HG02884 (cell line): ENCODE data around the gene TWNK.
"Not testable (repeated sequence)": the region's sequence is repeated elsewhere in the genome, so short reads cannot be mapped to it uniquely, and the experiment has no call there.

Experiments used
- ATAC-seq: cut with Tn5 transposase; IDR thresholded peaks from one replicate; pipeline ENCODE4 v1.9.1; 2021; ENCODE audit warnings: mild to moderate bottlenecking, moderate library complexity; ENCODE audit not compliant: unreplicated experiment

TWNK gene

DNA sequence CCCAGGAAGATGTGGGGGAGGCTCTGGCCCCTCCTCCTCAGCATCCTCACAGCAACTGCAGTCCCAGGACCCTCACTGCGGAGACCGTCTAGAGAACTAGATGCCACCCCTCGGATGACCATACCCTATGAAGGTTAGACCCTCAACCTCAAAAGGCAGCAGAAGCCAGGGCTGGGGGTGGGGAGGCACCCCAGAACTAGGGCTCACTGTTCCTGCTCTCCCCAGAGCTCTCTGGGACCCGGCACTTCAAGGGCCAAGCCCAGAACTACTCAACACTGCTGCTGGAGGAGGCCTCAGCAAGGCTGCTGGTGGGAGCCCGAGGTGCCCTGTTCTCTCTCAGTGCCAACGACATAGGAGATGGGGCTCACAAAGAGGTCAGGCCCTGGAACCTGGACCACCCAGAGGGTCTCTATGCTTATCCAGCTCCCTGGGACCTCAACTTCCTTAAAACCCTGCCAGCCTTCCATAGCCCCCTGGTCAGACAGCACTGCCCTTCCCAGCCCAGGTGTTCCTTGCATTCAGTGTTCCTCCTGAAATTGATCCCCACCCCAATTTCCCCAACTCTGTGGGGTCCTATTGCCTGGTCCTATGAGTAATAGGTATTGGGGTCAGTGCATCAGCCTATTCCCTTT lies 14.3 kb upstream of the TWNK start:
- no peak for ATAC-seq

DNA sequence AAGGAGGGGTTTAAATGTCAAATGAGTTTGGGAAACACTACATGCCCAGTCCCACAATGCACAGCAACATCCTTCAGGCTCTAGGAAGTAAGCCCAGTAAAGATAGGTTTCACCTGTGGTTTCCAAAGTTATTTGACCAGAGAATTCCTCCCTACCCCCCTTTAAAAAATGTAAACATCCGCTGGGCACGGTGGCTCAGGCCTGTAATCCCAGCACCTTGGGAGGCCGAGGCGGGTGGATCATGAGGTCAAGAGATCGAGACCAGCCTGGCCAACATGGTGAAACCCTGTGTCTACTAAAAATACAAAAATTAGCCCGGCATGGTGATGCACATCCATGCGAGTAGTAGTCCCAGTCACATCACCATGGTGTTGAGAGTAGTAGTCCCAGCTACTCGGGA lies 11.9 kb upstream of the TWNK start:
- not testable (repeated sequence) for ATAC-seq

DNA sequence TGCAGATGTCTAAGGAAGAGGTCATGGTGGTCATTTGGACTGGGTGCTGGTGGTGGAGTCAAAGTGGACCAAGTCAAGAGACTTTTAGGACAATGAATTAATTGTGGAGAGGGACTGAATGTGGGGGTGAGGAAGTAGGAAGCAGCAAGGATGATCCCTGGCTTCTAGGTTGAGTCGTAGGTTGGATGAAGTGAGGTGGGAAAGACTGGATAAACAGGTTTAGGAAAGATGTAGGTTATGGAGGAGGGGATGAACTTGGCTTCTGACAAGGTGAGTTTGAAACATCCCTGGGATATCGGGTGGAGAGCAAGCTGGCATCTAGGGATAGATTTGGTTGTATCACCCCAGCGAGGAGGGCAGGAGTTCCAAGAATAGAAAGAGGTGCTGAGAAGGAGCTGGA lies 10.4 kb upstream of the TWNK start:
- ATAC-seq, result no peak

DNA sequence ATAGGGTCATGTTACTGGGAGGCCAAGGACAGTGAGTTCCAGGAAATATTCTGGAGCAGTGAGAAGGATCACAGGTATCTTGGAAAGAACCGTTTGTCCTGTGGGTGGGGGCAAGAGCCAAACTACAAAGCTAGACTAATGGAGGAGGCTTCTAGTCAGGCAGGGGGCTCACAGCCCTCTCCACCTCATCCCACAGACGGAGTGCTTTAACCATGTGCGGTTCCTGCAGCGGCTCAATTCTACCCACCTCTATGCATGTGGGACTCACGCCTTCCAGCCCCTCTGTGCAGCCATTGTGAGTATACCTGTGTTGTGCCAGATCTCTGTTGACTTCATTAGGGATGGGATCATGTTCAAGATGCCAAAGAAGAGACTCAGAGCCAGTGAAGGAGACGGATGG lies 9.9 kb upstream of the TWNK start:
- no peak for ATAC-seq

DNA sequence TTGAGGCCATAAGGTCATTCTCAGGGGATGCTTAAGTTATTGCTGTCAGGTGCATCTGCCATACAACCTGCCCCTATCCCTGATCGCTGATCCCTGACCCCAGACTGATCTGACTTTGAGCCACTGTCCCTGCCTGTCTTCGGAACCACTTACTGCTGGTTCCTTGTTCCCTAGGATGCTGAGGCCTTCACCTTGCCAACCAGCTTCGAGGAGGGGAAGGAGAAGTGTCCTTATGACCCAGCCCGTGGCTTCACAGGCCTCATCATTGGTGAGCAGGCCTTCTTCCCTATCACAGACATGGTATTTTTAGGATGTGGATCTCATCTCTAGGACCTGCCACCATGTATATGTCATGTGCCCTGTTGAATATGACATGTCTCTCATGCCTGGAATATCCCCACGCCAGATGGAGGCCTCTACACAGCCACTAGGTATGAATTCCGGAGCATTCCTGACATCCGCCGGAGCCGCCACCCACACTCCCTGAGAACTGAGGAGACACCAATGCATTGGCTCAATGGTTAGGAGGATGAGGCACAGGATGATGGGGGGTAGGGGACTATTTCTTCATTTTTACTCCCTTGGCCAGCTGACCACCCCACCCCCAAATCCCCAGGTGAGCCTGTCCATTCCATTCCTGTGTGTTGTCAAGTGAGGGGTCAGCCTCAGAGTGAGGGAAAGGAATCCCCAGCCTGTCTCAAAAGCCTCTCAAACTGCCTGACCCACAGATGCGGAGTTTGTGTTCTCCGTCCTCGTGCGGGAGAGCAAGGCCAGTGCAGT lies 9.0 kb upstream of the TWNK start:
- ATAC-seq, result no peak

DNA sequence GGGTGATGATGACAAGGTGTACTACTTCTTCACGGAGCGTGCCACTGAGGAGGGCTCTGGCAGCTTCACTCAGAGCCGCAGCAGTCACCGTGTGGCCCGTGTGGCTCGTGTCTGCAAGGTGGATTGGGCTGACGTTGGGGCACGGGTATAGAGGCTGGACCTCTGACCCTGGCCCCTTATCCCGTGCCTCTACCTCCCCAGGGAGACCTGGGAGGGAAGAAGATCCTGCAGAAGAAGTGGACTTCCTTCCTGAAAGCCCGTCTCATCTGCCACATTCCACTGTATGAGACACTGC lies 8.5 kb upstream of the TWNK start:
- ATAC-seq, result no peak

DNA sequence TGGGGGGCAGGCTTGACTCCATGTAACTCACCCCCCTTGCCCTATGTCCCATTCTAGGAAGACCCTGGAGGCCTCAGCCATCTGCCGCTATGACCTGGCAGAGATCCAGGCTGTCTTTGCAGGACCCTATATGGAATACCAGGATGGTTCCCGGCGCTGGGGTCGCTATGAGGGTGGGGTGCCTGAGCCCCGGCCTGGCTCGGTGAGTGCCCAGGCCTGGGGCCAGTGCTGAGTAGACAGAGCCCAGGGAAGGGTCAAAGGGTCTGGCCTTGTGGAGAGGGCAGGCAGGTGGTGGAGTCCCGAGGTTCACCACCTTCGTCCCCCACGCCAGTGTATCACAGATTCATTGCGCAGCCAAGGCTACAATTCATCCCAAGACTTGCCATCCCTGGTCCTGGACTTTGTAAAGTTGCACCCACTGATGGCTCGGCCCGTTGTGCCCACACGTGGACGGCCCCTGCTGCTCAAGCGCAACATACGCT lies 7.5 kb upstream of the TWNK start:
- ATAC-seq, result no peak

DNA sequence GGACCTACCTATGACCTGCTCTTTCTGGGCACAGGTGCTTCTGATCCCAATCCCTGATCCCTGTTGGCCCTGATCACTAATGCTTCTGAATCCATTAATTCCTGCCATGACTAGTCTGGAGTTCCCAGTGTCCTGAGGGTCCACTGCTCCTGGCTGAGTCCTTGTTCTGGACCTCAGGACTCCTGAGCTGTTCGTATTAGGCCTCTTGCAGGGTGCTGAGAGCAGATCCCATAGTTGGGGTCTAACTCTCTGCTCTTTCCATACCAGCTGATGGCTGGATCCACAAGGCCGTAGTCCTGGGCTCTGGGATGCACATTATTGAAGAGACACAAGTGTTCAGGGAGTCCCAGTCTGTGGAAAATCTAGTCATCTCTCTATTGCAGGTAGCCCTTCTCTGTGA lies 7.0 kb upstream of the TWNK start:
- no peak for ATAC-seq

DNA sequence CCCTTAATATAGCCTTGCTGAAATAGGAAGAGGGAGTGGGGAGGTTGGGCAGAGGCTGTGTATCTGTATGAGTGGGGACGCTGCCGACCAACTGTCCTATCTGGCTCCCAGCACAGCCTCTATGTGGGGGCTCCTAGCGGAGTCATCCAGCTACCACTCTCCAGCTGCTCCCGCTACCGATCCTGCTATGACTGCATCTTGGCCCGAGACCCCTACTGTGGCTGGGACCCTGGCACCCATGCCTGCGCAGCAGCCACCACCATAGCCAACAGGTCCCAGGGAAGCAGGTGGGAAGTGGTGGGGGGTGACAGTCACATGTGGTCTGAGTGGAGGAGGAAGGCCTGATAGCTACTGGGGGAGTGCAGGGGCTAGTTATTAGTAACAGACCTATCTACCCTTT lies 6.6 kb upstream of the TWNK start:
- ATAC-seq, result no peak

DNA sequence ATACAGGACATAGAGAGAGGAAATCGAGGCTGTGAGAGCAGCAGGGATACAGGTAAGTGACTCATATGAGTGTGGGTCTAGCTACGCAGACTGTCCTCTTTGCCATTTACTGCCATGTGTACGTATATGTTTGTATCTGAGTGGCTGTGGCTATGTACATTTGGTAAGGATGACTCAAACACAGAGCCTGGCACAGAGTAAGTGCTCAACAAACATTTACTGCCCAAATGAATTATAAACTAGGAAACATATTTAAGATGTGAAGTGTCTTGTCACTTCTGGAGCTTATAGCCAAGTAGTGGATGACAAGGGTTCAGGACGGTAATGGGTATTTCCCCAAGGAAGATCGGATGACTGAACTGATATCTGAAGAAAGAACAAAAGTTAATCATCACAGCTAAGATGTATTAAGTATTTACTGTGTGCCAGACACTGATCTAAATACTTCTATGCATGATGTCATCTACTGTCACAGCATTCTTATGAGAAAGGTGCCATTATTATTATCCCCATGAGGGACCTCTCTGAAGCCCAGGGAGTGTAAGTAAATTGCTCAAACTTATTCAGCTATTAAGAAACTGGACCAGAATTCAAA lies 6.1 kb upstream of the TWNK start:
- ATAC-seq, result no peak

DNA sequence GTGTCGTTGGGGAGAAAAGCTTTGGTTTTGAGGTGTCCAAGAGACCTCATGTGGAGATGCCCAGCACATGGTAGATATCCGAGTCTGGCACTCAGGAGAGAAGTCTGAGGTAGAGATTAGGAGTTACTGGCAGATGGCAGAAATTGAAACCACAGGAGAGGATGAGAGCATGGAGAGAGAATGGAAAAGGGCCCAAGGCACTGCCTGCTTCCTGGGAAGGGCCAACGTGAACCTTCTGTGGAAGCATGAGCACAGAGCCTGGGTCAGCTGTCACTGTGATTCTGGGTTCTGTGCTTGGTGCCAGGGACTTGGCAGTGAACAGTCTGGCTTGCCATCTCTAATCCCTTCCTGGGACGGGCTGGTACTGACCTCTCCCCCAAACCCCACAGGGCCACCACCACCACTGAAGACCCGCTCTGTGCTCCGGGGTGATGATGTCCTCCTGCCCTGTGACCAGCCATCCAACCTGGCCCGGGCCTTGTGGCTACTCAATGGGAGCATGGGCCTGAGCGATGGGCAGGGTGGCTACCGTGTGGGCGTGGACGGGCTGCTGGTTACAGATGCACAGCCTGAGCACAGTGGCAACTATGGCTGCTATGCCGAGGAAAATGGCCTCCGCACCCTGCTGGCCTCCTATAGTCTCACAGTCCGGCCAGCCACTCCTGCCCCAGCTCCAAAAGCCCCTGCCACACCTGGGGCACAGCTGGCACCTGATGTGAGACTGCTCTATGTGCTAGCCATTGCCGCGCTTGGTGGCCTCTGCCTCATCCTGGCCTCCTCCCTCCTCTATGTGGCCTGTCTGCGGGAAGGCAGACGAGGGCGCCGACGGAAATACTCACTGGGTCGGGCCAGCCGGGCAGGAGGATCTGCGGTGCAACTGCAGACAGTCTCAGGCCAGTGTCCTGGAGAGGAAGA lies 4.2 kb upstream of the TWNK start:
- ATAC-seq, result no peak

DNA sequence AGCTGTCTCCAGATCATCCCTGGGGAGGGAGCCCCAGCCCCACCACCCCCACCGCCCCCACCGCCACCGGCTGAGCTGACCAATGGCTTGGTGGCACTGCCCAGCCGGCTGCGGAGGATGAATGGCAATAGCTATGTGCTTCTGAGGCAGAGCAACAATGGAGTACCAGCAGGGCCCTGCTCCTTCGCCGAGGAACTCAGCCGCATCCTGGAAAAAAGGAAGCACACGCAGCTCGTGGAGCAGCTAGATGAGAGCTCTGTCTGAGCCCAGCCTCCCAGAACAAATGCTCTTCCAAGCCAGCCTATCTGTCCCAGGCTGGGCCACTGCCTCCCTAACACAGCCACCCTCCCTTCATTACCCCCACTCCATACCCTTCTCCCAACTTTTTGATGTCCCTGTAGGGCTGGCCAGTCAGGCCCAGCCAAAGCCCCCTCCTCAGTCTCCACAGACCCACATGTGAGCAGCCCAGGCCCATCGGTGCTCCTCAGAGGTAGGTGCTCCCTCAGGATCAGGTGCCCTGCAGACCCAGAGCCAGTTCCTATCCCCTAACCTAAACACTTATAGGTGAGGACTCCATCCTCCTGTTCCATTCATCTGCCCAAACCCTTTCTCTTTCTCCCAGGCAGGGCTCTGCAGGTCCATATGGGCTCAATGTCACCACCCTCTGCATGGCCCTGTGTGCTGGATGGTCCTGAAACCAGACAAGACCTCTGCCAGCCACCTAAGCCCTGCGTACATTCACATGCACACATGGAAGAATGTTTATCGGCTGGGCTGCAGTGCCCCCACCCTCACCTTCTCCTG lies 3.3 kb upstream of the TWNK start:
- ATAC-seq, result no peak

DNA sequence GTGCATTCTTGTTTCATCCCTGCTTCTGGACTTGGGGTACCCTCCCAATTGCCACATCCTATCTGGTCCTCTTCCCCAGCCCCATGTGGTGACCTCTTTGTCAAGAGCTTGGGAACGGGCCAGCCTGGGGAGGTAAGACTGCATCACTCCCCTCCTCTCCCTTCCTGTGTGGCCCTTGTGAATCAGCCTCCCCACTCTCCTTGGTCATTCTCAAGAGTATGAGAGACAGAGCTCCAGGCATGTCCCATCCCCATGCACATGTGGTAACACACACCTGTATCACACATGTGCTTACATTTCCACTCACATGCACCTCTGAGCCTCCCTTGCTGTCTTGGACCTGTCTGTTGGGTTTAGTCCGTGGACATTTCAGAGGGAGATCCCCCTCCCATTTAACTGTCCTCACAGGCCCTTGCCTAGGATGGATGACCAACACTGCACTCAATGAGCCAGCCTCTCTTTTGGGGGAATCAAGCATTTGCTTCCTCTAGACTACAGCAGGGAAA lies 2.6 kb upstream of the TWNK start:
- ATAC-seq, result no peak

DNA sequence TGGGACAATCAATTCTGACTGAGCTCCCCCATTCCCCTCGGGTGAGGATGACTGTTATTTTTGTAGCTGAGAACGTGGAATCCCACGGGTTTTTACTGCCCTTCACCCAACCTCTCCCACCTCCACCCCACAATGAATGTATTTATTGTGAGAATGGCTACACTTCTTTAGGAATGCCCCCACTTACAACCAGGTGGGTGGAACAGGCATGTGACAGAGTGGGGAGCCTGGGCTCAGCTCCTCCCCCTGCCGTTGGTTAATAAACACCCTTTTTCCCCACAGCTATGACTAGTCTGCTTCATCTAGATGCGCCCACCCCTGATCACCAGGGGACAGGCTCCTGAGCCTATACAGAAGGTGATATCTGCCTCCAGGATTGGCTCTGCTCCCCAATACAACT lies 2.0 kb upstream of the TWNK start:
- ATAC-seq, result no peak

DNA sequence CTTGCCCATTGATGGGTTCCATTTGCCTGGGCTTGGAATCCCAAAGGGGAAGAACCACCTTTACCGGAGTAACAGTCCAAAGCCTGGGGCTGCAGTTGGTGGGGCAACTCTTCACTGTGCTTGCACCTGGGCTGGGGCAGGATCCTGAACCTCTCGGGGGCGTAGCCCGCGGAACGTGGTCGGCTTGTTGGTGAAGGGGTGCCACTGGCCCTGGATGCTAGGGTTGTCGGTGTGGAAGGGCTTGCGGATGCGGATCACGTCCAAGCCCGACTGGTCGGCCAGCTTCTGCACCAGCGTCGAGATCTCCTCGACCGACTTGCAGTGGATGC lies 756 bp upstream of the TWNK start:
- no peak for ATAC-seq

DNA sequence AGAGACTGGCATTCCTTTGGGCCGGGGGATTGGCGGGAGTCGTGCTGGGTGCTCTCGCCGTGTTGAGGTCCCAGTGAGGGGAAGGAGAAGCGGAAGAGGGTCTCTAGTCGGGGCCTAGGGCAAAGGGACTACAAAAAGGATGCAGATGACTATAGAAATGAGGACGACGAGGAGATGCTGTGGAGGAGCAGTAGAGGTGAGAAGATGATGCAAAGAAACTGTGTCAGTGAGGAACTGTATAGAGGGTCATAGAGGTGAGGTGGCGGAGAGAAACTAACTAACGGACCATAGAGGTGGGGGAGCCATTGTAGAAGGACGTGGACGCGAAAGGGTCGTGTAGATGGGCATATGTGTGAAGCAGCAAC lies 324 bp downstream of the TWNK start:
- ATAC-seq, result no peak

DNA sequence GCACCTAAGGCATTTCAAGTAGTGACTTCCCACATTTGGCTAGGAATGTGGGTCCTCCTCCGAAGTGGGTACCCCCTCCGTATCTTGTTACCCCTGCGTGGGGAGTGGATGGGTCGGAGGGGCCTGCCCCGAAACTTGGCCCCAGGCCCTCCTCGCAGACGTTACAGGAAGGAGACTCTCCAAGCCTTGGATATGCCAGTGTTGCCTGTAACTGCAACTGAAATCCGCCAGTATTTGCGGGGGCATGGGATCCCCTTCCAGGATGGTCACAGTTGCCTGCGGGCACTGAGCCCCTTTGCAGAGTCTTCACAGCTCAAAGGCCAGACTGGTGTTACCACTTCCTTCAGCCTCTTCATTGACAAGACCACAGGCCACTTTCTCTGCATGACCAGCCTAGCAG lies 823 bp downstream of the TWNK start:
- ATAC-seq, result no peak

DNA sequence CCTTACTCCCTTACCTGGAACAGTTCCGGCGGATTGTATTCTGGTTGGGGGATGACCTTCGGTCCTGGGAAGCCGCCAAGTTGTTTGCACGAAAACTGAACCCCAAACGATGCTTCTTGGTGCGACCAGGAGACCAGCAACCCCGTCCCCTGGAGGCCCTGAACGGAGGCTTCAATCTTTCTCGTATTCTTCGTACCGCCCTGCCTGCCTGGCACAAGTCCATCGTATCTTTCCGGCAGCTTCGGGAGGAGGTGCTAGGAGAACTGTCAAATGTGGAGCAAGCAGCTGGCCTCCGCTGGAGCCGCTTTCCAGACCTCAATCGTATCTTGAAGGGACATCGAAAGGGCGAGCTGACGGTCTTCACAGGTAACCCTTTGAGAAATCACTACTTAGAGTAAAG lies 1.7 kb downstream of the TWNK start:
- ATAC-seq, result no peak

DNA sequence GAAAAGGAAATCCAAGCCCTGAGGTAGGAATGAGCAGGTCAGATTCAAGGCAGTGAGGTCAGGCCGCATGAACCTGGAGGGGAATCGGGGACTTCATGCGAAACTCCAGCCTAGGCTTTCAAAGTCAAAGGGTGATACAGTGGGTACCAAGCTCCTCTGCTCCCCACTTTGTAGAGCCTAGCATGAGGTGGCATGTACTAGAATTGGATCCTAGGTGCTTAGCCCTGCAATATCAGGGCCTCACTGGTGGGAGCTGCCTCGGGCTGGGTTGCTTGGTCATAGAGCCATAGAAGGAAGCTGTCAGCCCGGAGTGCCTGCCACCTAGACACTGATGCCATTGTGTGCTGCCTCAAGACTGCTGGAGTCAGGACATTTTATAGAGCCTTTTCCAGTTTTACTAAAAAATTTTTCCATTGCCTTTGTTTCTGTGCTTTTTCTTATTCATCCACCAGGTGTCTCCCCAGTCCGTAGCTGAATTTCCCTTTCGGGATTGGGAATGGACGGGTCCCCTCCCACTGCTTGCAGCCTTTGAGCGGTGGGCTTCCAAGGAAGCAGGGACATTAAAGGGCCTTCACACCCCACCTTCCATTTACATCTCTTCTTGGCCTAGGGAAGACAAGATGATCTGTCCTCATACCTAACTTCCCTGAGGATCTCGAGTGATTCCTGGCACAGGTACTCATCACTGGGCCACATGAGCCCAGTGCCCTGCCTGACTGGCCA lies 6.8 kb downstream of the TWNK start:
- no peak for ATAC-seq

DNA sequence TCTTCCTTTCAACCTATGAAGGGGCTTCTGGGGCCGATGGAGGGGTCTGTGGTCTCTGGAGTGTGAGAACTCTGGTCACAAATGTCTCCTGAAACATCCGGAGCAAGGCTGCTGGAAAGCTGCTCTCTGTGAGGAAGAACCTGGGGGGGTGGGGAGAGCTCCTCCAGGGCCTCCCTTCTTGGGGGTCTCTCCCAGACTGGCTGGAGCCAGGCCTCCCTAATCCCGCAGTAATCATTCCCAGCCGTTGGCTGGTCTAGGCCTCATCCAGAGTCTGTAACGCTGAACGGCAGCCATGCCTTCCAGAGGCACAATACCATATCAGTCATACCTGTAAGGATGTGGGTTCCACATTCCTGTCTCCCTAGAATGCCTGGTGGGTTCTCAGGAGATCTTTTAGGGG lies 7.8 kb downstream of the TWNK start:
- no peak for ATAC-seq
